KBM-7 (cell line): Measurements from ENCODE around the gene HDAC11.

Source experiments
- DNase-seq: peaks from one replicate; pipeline ENCODE4 v3.0.0-alpha.2; 2015
- in situ Hi-C: fragments of 300-500 bp; cut with MboI; formaldehyde crosslinking; loops from 2 replicates; pipeline ENCODE4 v1.14.3; 2020; ENCODE audit warnings: low sequenced_read_pairs, low pct_unique_long_range_greater_than_20kb, mixed read lengths

The HDAC11 gene

GRCh38 chr3:13547591-13548371 lies 67.7 kb downstream of the HDAC11 start:
- no peak for DNase-seq
- in situ Hi-C loops, result no loop called here

GRCh38 chr3:13548696-13549622 lies 68.9 kb downstream of the HDAC11 start, which contains the start of gene FBLN2:
TSS of gene FBLN2 (plus strand) at chr3:13549125. CDS start at chr3:13570356, 21,231 bp downstream.
- no peak for DNase-seq
- in situ Hi-C loops, result no loop called here

DNA sequence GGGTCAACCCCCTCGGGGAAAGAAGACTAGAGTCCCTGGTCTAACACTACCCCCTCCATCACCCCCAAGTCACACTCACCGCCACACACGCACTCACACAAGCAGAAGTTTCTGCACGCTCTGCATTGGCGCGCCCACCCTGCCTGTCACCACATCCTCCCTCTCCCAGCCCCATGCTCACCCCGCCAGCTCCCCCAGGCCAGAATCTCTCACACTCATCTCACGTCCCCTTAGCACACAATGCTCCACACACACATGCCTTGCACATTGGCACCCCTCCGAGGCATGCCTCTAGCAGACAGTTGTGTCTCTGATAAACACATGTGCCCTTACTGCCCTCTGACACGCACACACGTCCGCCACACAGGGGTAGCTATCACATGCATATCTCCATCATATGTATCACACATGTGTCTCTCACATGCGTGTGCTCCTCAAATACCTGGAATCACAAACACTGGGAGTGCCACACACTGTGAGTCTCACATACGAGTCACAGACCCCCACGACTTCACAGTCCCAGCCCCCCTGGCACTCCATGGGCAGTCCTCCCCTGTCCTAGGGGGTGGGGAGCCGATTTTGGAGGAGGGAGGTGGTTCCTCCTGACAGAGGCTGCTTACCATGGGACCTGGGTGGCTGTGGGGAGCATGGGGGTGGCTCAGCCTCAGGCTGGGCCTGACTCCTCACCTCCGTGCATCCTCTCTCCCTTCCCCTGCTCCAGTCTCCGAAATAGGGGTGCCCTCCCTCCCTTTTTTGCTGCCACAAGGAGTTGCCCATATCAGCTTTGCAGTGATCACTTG lies 69.7 kb downstream of the HDAC11 start:
- in situ Hi-C loops, result no loop called here
- DNase-seq, result no peak

DNA sequence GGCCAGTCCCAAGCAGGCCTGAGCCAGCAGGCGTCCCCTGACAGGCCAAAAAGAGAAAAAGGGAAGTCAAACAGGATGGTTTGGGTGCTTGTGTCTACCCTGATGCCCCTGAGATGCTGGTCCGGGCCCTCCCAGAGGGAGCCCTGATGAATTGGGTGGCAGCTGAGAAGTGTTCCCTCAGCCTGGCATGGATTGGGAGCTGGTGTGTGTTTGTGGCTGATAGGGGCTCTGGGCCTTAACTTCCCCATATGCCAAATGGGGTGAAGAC lies 70.3 kb downstream of the HDAC11 start:
- in situ Hi-C loops, result no loop called here
- no peak for DNase-seq

DNA sequence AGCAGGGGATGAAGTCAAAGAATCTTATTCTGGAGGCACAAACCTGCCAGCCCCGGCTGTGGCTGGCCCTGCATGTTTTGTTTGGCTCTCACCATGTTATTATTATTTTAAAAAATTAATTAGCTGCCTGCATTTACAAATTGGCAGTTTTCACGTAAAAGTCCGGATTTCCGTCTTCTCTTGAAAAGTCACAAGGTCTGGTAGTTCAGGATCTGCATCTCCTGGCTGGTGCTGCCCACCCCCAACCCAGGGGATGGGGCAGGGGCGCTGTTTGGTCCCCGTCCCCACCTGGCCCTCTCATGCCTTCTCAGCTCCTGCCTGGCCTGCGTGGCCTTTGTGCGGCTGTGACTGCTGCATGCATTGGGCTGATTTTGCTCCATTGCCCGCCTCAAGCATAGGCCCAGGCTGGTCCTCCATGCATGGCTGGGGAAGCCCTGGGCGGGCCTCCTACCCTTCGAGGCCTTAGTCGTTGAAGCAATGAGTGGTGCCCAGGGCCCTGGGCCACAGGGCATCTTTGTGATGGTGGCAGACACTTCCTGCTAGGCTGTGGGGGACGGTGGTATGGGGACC lies 70.8 kb downstream of the HDAC11 start:
- in situ Hi-C loops, result no loop called here
- DNase-seq, result no peak

GRCh38 chr3:13552857-13553652 lies 72.9 kb downstream of the HDAC11 start:
- no peak for DNase-seq
- in situ Hi-C loops, result no loop called here

GRCh38 chr3:13553686-13554085 lies 73.6 kb downstream of the HDAC11 start:
- DNase-seq, result no peak
- in situ Hi-C loops, result no loop called here

DNA sequence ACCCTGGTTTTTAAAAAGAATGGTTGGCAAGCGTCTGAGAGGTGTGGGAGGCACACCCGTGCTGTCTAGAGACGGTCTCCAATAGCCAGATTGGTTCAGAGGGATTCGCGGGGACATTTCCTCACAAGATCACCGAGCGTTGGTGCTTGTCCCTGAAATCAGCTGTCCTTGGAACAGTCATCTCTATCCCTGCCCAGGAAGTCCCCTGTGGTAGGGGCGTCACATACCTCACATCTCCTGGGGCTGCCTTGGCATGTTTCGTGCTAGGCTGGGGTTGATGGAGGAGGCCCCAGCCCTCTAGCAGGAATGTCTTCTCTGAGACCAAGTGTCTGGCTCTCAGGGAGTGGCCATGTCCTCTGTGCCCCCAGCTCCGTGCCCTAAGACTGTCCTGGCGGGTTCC lies 75.6 kb downstream of the HDAC11 start:
- DNase-seq, result no peak
- in situ Hi-C loops, result no loop called here
